Liver (tissue), 9 donors: ENCODE results near the gene IFNG. TPM values are rescaled to one million over a fixed set of nuclear protein-coding genes. Genes with fewer than 3 reads are reported as not detected.

Experiments used
- DNase-seq: peaks from one replicate; pipeline ENCODE4 v3.0.0-alpha.2; 2017; ENCODE audit warnings: low spot score
- H3K27ac ChIP-seq, 2 donors: one replicate each; pipeline ENCODE4 v1.7.0; 2013; ENCODE audit warnings: inconsistent platforms in 2 of 2, low read length in 2 of 2, control low read depth in 1 of 2, low read depth in 1 of 2, mild to moderate bottlenecking in 1 of 2
- H3K27me3 ChIP-seq, 4 donors: one replicate each; pipeline versions ENCODE4 v1.6.1 to v1.7.0; 2013; ENCODE audit warnings: low read length in 3 of 4, inconsistent platforms in 1 of 4, mild to moderate bottlenecking in 1 of 4, moderate library complexity in 1 of 4; ENCODE audit not compliant: control insufficient read depth in 4 of 4, insufficient read depth in 4 of 4
- H3K36me3 ChIP-seq, 4 donors: one replicate each; pipeline versions ENCODE4 v1.6.1 to v1.7.0; 2013; ENCODE audit warnings: low read length in 3 of 4, mild to moderate bottlenecking in 3 of 4, low read depth in 1 of 4, moderate library complexity in 1 of 4; ENCODE audit not compliant: control insufficient read depth in 4 of 4, insufficient read depth in 3 of 4
- H3K4me1 ChIP-seq, 4 donors: one replicate each; pipeline versions ENCODE4 v1.6.1 to v1.7.0; 2013; ENCODE audit warnings: low read length in 3 of 4, mild to moderate bottlenecking in 3 of 4, moderate library complexity in 1 of 4; ENCODE audit not compliant: control insufficient read depth in 4 of 4, insufficient read depth in 4 of 4
- H3K4me3 ChIP-seq, 3 donors: one replicate each; pipeline versions ENCODE4 v1.6.1 to v1.7.0; 2013; ENCODE audit warnings: low read length in 3 of 3, control low read depth in 1 of 3, low read depth in 1 of 3, mild to moderate bottlenecking in 1 of 3
- H3K9ac ChIP-seq, 2 donors: one replicate each; pipeline ENCODE4 v1.7.0; 2013; ENCODE audit warnings: low read length in 2 of 2, mild to moderate bottlenecking in 2 of 2, moderate library complexity in 2 of 2, control low read depth in 1 of 2, low read depth in 1 of 2
- H3K9me3 ChIP-seq, 4 donors: one replicate each; pipeline versions ENCODE4 v1.6.1 to v1.7.0; 2013; ENCODE audit warnings: low read length in 3 of 4; ENCODE audit not compliant: control insufficient read depth in 4 of 4
- EGR1 ChIP-seq, 2 donors: IDR thresholded peaks; 2 replicates each; pipeline ENCODE4 v1.6.1; 2016 to 2018; ENCODE audit warnings: antibody characterized with exemption in 2 of 2, low read depth in 2 of 2
- FOXA1 ChIP-seq: IDR thresholded peaks from 2 replicates; pipeline ENCODE4 v1.6.1; 2016; ENCODE audit warnings: antibody characterized with exemption
- GABPA ChIP-seq, 2 donors: IDR thresholded peaks in 1 of 2; conservative IDR thresholded peaks in 1 of 2; 2 replicates each; pipeline ENCODE4 v1.6.1; 2016; ENCODE audit warnings: antibody characterized with exemption in 2 of 2, mild to moderate bottlenecking in 1 of 2, moderate library complexity in 1 of 2
- HNF4A ChIP-seq, 2 donors: conservative IDR thresholded peaks; 2 replicates each; pipeline ENCODE4 v1.6.1; 2016; ENCODE audit warnings: antibody characterized with exemption in 2 of 2, mild to moderate bottlenecking in 2 of 2
- HNF4G ChIP-seq: IDR thresholded peaks from 2 replicates; pipeline ENCODE4 v1.6.1; 2016; ENCODE audit warnings: antibody characterized with exemption
- SP1 ChIP-seq: IDR thresholded peaks from 2 replicates; pipeline ENCODE4 v1.6.1; 2018; ENCODE audit warnings: antibody characterized with exemption, mild to moderate bottlenecking
- TAF1 ChIP-seq: conservative IDR thresholded peaks from 2 replicates; pipeline ENCODE4 v1.6.1; 2016; ENCODE audit warnings: antibody characterized with exemption, mild to moderate bottlenecking
- WGBS: extraction: QIAGEN DNeasy Blood & Tissue Kit; methylation state at CpG from one replicate; pipeline ENCODE4 v1.1.7; 2013; 5-methylcytosine and 5-hydroxymethylcytosine counted together
- polyA plus RNA-seq, 2 donors: library from polyadenylated mRNA; stranded (reverse) in 1 of 2; unstranded in 1 of 2; fragments of 200-250 nt in 1 of 2; fragments of >200 nt in 1 of 2; fragmentation: Nextera tagmentation in 1 of 2; extraction: Ambion mirVana in 1 of 2; gene quantifications; one replicate each; pipeline versions ENCODE4 v1.2.1 to v1.2.3, GENCODE V29; 2013 to 2015
- total RNA-seq, 2 donors: library from RNA; depleted of rRNA; stranded (reverse); fragments of >200 nt; gene quantifications; one replicate each; pipeline ENCODE4 v1.2.3, GENCODE V29; 2014
- TF ChIP-seq, protein P1 (sequence below): IDR thresholded peaks from 2 replicates; pipeline ENCODE4 v1.6.1; 2016; ENCODE audit warnings: antibody characterized with exemption
- TF ChIP-seq, protein P2 (sequence below): fragments of 150-350 bp; IDR thresholded peaks from 2 replicates; pipeline ENCODE4 v1.5.1; 2017; ENCODE audit warnings: improper control_type of control experiment, low read depth, low read length; ENCODE audit not compliant: missing input control
- donor health status: healthy.
- donor health status: healthy.
- donor health status: healthy.
- donor health status: healthy.
- donor health status: healthy.

IFNG gene
- total and polyA plus RNA-seq, 4 donors: 0.08 TPM; not detected in 3

DNA sequence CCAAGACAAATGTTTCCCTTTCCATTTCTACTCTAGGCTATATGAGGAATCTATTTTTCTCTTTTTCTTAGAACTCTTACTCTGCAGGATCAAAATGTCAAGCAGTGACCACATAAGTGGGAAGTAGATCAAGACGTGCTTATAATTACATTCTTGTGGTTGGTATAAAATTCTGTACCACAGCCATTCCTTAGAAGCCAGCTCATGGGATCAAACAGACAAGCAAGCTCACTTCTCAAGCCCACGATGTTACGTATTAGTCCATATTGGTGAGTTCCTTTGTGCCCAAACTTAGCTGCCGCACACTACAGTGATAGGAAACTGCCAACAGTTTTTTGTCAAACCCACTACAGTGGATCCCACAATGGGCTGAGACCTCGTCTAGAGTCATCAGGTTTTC lies 53.4 kb downstream of the IFNG start:
- no peak for DNase-seq
- 62% methylated on average over 5 of the region's 5 CpGs for WGBS
- Histone ChIP-seq H3K27me3 (no peaks in the 10 kb centered on the region), H3K27ac (no peak overlapping the region), H3K9me3 (no peaks in the 10 kb centered on the region), H3K9ac (no peak overlapping the region), H3K36me3 (no peaks in the 10 kb centered on the region), H3K4me3 (no peak overlapping the region), H3K4me1 (no peaks in the 10 kb centered on the region)
- TF ChIP-seq GABPA (IDR thresholded peaks at IDR 0.05 in 1 of 2, conservative IDR thresholded peaks at IDR 0.05 in 1 of 2) (no peak), SP1 (no peak), FOXA1 (no peak), HNF4A (conservative IDR thresholded peaks at IDR 0.05) (no peak), EGR1 (IDR thresholded peaks at IDR 0.05; ENCODE audit: low read depth in 2 of 2) (no peak), HNF4G (no peak), TAF1 (no peak)
- TF ChIP-seq, protein P1, sequence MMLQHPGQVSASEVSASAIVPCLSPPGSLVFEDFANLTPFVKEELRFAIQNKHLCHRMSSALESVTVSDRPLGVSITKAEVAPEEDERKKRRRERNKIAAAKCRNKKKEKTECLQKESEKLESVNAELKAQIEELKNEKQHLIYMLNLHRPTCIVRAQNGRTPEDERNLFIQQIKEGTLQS: no peak
- TF ChIP-seq, protein P2, sequence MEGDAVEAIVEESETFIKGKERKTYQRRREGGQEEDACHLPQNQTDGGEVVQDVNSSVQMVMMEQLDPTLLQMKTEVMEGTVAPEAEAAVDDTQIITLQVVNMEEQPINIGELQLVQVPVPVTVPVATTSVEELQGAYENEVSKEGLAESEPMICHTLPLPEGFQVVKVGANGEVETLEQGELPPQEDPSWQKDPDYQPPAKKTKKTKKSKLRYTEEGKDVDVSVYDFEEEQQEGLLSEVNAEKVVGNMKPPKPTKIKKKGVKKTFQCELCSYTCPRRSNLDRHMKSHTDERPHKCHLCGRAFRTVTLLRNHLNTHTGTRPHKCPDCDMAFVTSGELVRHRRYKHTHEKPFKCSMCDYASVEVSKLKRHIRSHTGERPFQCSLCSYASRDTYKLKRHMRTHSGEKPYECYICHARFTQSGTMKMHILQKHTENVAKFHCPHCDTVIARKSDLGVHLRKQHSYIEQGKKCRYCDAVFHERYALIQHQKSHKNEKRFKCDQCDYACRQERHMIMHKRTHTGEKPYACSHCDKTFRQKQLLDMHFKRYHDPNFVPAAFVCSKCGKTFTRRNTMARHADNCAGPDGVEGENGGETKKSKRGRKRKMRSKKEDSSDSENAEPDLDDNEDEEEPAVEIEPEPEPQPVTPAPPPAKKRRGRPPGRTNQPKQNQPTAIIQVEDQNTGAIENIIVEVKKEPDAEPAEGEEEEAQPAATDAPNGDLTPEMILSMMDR: no peak

Other genes starting within 250 kb of the IFNG start
- 1 to 10 TPM in 1 of 2 donors, not detected in 1; 1.0 TPM for gene IFNG-AS1, start 170.3 kb downstream of the IFNG start, total RNA-seq
- gene IFNG-AS1, start 170.3 kb downstream of the IFNG start, polyA plus RNA-seq: under 1 TPM in 1 of 2 donors, not detected in 1; 0.24 TPM
- not detected for gene IL26, start 66.1 kb upstream of the IFNG start, total RNA-seq
- not detected for gene IL26, start 66.1 kb upstream of the IFNG start, polyA plus RNA-seq
- not detected for gene IL22, start 93.9 kb upstream of the IFNG start, total RNA-seq
- not detected for gene IL22, start 93.9 kb upstream of the IFNG start, polyA plus RNA-seq
- gene MDM1, start 172.6 kb upstream of the IFNG start, total RNA-seq: 10 to 100 TPM in 1 of 2 donors, 1 to 10 TPM in 1; 6.5 to 12.9 TPM
- 1 to 10 TPM; 2.0 to 3.8 TPM for gene MDM1, start 172.6 kb upstream of the IFNG start, polyA plus RNA-seq